ELF-1 (cell line): Measurements from ENCODE around the gene TTBK2.
"Not testable (repeated sequence)": the region's sequence is repeated elsewhere in the genome, so short reads cannot be mapped to it uniquely, and the experiment has no call there.

Experiments used
- DNase-seq: peaks from one replicate; pipeline ENCODE4 v3.0.0-alpha.2; 2016; ENCODE audit warnings: low read depth, low spot score

TTBK2 gene

GRCh38 chr15:42908538-42908937, 12.0 kb downstream of the TTBK2 start:
- DNase-seq, result no peak

- DNase-seq, result no peak
Measured at GRCh38 chr15:42903388-42904324, 16.9 kb downstream of the TTBK2 start.

GRCh38 chr15:42893911-42894310, 26.7 kb downstream of the TTBK2 start:
- not testable (repeated sequence) for DNase-seq

- no peak for DNase-seq
Measured at GRCh38 chr15:42891569-42891968, 29.0 kb downstream of the TTBK2 start.

- DNase-seq, result peak; percentile 10
Measured at GRCh38 chr15:42890161-42890913, 30.2 kb downstream of the TTBK2 start.

- not testable (repeated sequence) for DNase-seq
Measured at GRCh38 chr15:42887384-42887783, 33.2 kb downstream of the TTBK2 start.

GRCh38 chr15:42880121-42880520, 40.5 kb downstream of the TTBK2 start:
- DNase-seq, result no peak

- no peak for DNase-seq
Measured at GRCh38 chr15:42879443-42879842, 41.1 kb downstream of the TTBK2 start.

- DNase-seq, result no peak
Measured at GRCh38 chr15:42876224-42876623, 44.4 kb downstream of the TTBK2 start.

- no peak for DNase-seq
Measured at GRCh38 chr15:42868683-42869082, 51.9 kb downstream of the TTBK2 start.

- DNase-seq, result no peak
Measured at GRCh38 chr15:42863572-42864239, 56.9 kb downstream of the TTBK2 start.

GRCh38 chr15:42858999-42859789, 61.4 kb downstream of the TTBK2 start:
- DNase-seq, result no peak

GRCh38 chr15:42858540-42858939, 62.0 kb downstream of the TTBK2 start:
- DNase-seq, result peak; percentile 9

- no peak for DNase-seq
Measured at GRCh38 chr15:42854576-42854975, 66.0 kb downstream of the TTBK2 start.

GRCh38 chr15:42849836-42850235, 70.7 kb downstream of the TTBK2 start:
- DNase-seq, result no peak

GRCh38 chr15:42848846-42849245, 71.7 kb downstream of the TTBK2 start:
- DNase-seq, result no peak

- DNase-seq, result no peak
Measured at GRCh38 chr15:42846647-42847046, 73.9 kb downstream of the TTBK2 start.

GRCh38 chr15:42845581-42845980, 75.0 kb downstream of the TTBK2 start:
- DNase-seq, result no peak

- no peak for DNase-seq
Measured at GRCh38 chr15:42843699-42844098, 76.9 kb downstream of the TTBK2 start.

- DNase-seq, result no peak
Measured at GRCh38 chr15:42836251-42836650, 84.3 kb downstream of the TTBK2 start.

- DNase-seq, result no peak
Measured at GRCh38 chr15:42832576-42832975, 88.0 kb downstream of the TTBK2 start.
